GM23338 (cell line): ENCODE results near the gene KCTD2. TPM values are rescaled to one million over a fixed set of nuclear protein-coding genes. Genes with fewer than 3 reads are reported as not detected.
"Not testable (repeated sequence)": the region's sequence is repeated elsewhere in the genome, so short reads cannot be mapped to it uniquely, and the experiment has no call there.

Source experiments
- ATAC-seq: fragments of 200-7000 bp; cut with Tn5 transposase; 3 replicates; pipeline ENCODE4 v1.9.1; 2020
- DNase-seq: peaks from one replicate; pipeline ENCODE4 v3.0.0-alpha.2; 2015; ENCODE audit warnings: low spot score
- H2AFZ ChIP-seq: fragments of 200-600 bp; sonication (generic); 2 replicates; pipeline ENCODE4 v1.8.0; 2016; ENCODE audit warnings: antibody characterized with exemption, mild to moderate bottlenecking, moderate library complexity
- H3F3A ChIP-seq: fragments of 200-600 bp; sonication (generic); replicated peaks from 2 replicates; pipeline ENCODE4 v1.8.0; 2017; ENCODE audit warnings: antibody characterized with exemption, mixed run types, low read depth
- H3K27ac ChIP-seq: fragments of 200-600 bp; sonication (generic); 2 replicates; pipeline ENCODE4 v1.6.1; 2016; ENCODE audit warnings: low read depth
- H3K27me3 ChIP-seq: fragments of 200-600 bp; sonication (generic); 2 replicates; pipeline ENCODE4 v1.8.0; 2016; ENCODE audit warnings: mild to moderate bottlenecking, mixed run types, moderate library complexity; ENCODE audit not compliant: insufficient read depth
- H3K36me3 ChIP-seq: fragments of 200-600 bp; sonication (generic); 2 replicates; pipeline ENCODE4 v1.8.0; 2016; ENCODE audit warnings: mild to moderate bottlenecking; ENCODE audit not compliant: insufficient read depth
- H3K4me1 ChIP-seq: fragments of 200-600 bp; sonication (generic); 2 replicates; pipeline ENCODE4 v1.8.0; 2016; ENCODE audit warnings: mild to moderate bottlenecking, moderate library complexity; ENCODE audit not compliant: insufficient read depth
- H3K4me2 ChIP-seq: fragments of 200-600 bp; sonication (generic); 2 replicates; pipeline ENCODE4 v1.7.1; 2017; ENCODE audit warnings: mixed run types
- H3K4me3 ChIP-seq: fragments of 200-600 bp; sonication (generic); 2 replicates; pipeline ENCODE4 v1.6.1; 2016; ENCODE audit warnings: mixed run types
- H3K79me2 ChIP-seq: fragments of 200-600 bp; sonication (generic); replicated peaks from 2 replicates; pipeline ENCODE4 v1.8.0; 2017; ENCODE audit warnings: mild to moderate bottlenecking; ENCODE audit not compliant: insufficient read depth
- H3K9me2 ChIP-seq: fragments of 200-600 bp; sonication (generic); 2 replicates; pipeline ENCODE4 v1.8.0; 2017; ENCODE audit not compliant: insufficient read depth
- H4K20me1 ChIP-seq: fragments of 200-600 bp; sonication (generic); replicated peaks from 2 replicates; pipeline ENCODE4 v1.8.0; 2017; ENCODE audit warnings: mild to moderate bottlenecking; ENCODE audit not compliant: insufficient read depth
- H3K27ac Mint-ChIP-seq: 2 replicates; pipeline ENCODE4 v1.8.0; 2020; ENCODE audit warnings: inconsistent platforms, mild to moderate bottlenecking, moderate library complexity, mixed read lengths
- H3K27me3 Mint-ChIP-seq: 3 replicates; pipeline ENCODE4 v1.8.0; 2022; ENCODE audit warnings: low read depth, mild to moderate bottlenecking, moderate library complexity, mixed read lengths, inconsistent platforms; ENCODE audit not compliant: insufficient read depth, poor library complexity
- H3K36me3 Mint-ChIP-seq: 3 replicates; pipeline ENCODE4 v1.8.0; 2021; ENCODE audit warnings: low read depth, mild to moderate bottlenecking, inconsistent platforms, moderate library complexity, mixed read lengths
- H3K4me1 Mint-ChIP-seq: 3 replicates; pipeline ENCODE4 v1.8.0; 2020; ENCODE audit warnings: mild to moderate bottlenecking, inconsistent platforms, mixed read lengths
- H3K4me3 Mint-ChIP-seq: 3 replicates; pipeline ENCODE4 v1.8.0; 2021; ENCODE audit warnings: moderate library complexity, mild to moderate bottlenecking, inconsistent platforms, mixed read lengths
- H3K9me3 Mint-ChIP-seq: 3 replicates; pipeline ENCODE4 v1.8.0; 2020; ENCODE audit warnings: moderate library complexity, mild to moderate bottlenecking, inconsistent platforms, mixed read lengths
- ETS1 ChIP-seq: IDR thresholded peaks from 2 replicates; pipeline ENCODE4 v1.6.1; 2016; ENCODE audit warnings: antibody characterized with exemption
- EZH2phosphoT487 ChIP-seq: fragments of 200-600 bp; sonication (generic); IDR thresholded peaks from one replicate; pipeline ENCODE4 v1.8.1; 2018; ENCODE audit warnings: antibody characterized with exemption; ENCODE audit not compliant: unreplicated experiment
- POLR2AphosphoS5 ChIP-seq: IDR thresholded peaks from 2 replicates; pipeline ENCODE4 v1.6.1; 2016; ENCODE audit warnings: antibody characterized with exemption, low read depth
- REST ChIP-seq: IDR thresholded peaks from one replicate; pipeline ENCODE4 v1.6.1; 2018; ENCODE audit warnings: antibody characterized with exemption; ENCODE audit not compliant: unreplicated experiment
- ZNF331 ChIP-seq: fragments of 250-450 bp; sonication (Bioruptor Pico); IDR thresholded peaks from 2 replicates; pipeline ENCODE4 v1.5.0; 2020; ENCODE audit warnings: low read depth, mild to moderate bottlenecking, moderate library complexity
- polyA plus RNA-seq: library from polyadenylated mRNA; unstranded; fragments of >200 nt; fragmentation: Nextera tagmentation; extraction: Ambion mirVana; gene quantifications from 2 replicates; pipeline ENCODE4 v1.2.1, GENCODE V29; 2016
- total RNA-seq: library from RNA; depleted of rRNA; stranded (reverse); fragments of >200 nt; shearing (Covaris generic); gene quantifications from 2 replicates; pipeline ENCODE4 v1.2.3, GENCODE V29; 2014

The KCTD2 gene
- total and polyA plus RNA-seq, 2 experiments from 2014 or later, result 7.4 to 30.0 TPM

DNA sequence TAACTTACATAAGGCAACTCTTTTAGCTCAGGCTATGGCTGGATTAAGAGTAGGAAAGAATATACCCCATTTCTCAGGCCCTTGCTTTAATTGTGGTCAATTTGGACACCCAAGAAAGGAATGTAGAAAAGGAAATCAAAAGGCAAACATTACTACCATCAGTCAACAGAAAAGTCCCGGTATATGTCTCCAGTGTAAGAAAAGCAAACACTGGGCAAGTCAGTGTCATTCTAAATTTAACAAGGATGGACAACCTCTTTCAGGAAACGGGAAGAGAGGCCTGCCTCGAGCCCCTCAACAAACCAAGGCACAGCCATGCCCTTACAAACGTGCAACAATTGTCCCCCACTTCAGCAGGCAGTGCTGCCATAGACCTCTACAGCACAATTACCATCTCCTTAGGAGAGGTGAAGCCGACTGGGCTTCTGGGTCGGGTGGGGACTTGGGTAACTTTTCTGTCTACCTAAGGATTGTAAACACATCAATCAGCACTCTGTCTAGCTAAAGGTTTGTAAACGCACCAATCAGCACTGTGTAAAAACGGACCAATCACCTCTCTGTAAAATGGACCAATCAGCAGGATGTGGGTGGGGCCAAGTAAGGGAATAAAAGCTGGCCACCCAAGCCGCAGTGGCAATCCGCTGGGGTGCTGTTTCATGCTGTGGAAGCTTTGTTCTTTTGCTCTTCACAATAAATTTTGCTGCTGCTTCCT, 22.2 kb upstream of the KCTD2 start (continued):
- TF ChIP-seq POLR2AphosphoS5 (no peak), EZH2phosphoT487 (no peak), ETS1 (no peak), REST (no peak), ZNF331 (CRISPR knock-in tag) (no peak)

- H3K4me3 ChIP-seq, H3K79me2 ChIP-seq: not testable (repeated sequence)
Measured at GRCh38 chr17:75025398-75025734, 21.7 kb upstream of the KCTD2 start.

DNA sequence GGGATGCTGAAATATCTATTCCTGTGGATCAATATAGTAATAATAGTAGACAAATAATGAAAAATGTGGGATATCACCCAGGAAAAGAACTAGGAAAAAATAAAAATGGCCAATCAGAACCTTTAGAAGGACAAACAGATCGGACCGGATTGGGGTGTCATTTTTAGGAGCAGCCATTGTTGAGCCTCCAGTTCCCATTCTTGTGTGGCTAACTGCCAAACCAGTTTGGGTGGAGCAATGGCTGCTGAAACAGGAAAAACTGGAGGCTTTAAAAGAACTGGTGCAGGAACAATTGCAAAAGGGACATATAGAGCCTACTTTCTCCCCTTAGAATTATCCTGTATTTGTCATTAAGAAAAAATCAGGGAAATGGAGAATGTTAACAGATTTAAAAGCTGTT, 20.4 kb upstream of the KCTD2 start:
- Mint-ChIP-seq H3K36me3 (peaks cover 44% of the 10 kb centered on the region), H3K9me3 (peaks cover 43% of the 10 kb centered on the region)
- H3K27me3 Mint-ChIP-seq, H3K36me3 ChIP-seq, H3K4me3 ChIP-seq, H3K4me1 Mint-ChIP-seq, DNase-seq, H3F3A ChIP-seq, H3K4me2 ChIP-seq, ATAC-seq, H3K27me3 ChIP-seq, H3K27ac ChIP-seq, H3K27ac Mint-ChIP-seq, H2AFZ ChIP-seq, H3K4me3 Mint-ChIP-seq, H3K79me2 ChIP-seq, H3K9me2 ChIP-seq, H4K20me1 ChIP-seq, H3K4me1 ChIP-seq: not testable (repeated sequence)

More at GRCh38 chr17:75025398-75025734, 21.7 kb upstream of the KCTD2 start:
- not testable (repeated sequence) for H3K27me3 ChIP-seq, H2AFZ ChIP-seq, H3K4me1 Mint-ChIP-seq, H3K27me3 Mint-ChIP-seq, H3K4me1 ChIP-seq, H3F3A ChIP-seq, H3K27ac ChIP-seq, H3K27ac Mint-ChIP-seq, H3K36me3 ChIP-seq, H3K4me3 Mint-ChIP-seq, H4K20me1 ChIP-seq, H3K9me2 ChIP-seq, ATAC-seq, H3K4me2 ChIP-seq, DNase-seq
- peaks cover 33% of the 10 kb centered on the region for H3K9me3 Mint-ChIP-seq
- H3K36me3 Mint-ChIP-seq, result peaks cover 54% of the 10 kb centered on the region
